Cardiac fibroblast (primary cell): Measurements from ENCODE around the gene CDH12.
"Not testable (repeated sequence)": the region's sequence is repeated elsewhere in the genome, so short reads cannot be mapped to it uniquely, and the experiment has no call there.

Experiments used
- DNase-seq, 2 donors: peaks; one replicate each; pipeline versions ENCODE4 v3.0.0 to v3.0.0-alpha.2; 2010; ENCODE audit warnings: low read depth in 2 of 2
- H3K4me3 ChIP-seq, 2 donors: replicated peaks in 1 of 2; 1 replicate in 1 of 2; 2 replicates in 1 of 2; pipeline ENCODE4 v1.5.1; 2011; ENCODE audit warnings: low read depth in 2 of 2, low read length in 2 of 2, mild to moderate bottlenecking in 2 of 2, moderate library complexity in 1 of 2
- TF ChIP-seq, protein P1 (sequence below): IDR thresholded peaks from one replicate; pipeline ENCODE4 v1.5.1; 2011; ENCODE audit warnings: low read depth, mild to moderate bottlenecking, low read length, inconsistent platforms

CDH12 gene

GRCh38 chr5:22779499-22779898 is 73.6 kb downstream of the CDH12 start:
- DNase-seq: no peak
- H3K4me3 ChIP-seq: no peak overlapping the region
- TF ChIP-seq, protein P1, sequence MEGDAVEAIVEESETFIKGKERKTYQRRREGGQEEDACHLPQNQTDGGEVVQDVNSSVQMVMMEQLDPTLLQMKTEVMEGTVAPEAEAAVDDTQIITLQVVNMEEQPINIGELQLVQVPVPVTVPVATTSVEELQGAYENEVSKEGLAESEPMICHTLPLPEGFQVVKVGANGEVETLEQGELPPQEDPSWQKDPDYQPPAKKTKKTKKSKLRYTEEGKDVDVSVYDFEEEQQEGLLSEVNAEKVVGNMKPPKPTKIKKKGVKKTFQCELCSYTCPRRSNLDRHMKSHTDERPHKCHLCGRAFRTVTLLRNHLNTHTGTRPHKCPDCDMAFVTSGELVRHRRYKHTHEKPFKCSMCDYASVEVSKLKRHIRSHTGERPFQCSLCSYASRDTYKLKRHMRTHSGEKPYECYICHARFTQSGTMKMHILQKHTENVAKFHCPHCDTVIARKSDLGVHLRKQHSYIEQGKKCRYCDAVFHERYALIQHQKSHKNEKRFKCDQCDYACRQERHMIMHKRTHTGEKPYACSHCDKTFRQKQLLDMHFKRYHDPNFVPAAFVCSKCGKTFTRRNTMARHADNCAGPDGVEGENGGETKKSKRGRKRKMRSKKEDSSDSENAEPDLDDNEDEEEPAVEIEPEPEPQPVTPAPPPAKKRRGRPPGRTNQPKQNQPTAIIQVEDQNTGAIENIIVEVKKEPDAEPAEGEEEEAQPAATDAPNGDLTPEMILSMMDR: no peak

DNA sequence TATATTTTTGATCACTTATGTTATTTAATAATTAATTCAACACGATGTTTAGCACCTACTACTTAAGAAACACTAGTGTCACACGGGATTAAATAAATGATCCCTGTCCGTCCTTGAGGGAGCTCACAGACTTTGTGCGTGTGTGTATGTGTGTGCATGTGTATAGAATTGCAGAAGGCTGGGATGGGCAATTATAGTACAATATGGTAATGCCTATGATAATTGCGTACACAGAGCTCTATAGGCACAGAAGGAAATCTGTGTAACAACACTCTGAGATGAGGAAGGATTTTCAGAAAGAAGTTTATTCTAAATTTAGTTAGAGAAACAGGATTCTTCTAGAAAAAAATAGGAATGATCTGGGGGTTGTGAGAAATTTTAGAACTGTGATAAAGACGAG is 76.9 kb downstream of the CDH12 start:
- DNase-seq: no peak
- TF ChIP-seq, protein P1: no peak
- no peak overlapping the region for H3K4me3 ChIP-seq

DNA sequence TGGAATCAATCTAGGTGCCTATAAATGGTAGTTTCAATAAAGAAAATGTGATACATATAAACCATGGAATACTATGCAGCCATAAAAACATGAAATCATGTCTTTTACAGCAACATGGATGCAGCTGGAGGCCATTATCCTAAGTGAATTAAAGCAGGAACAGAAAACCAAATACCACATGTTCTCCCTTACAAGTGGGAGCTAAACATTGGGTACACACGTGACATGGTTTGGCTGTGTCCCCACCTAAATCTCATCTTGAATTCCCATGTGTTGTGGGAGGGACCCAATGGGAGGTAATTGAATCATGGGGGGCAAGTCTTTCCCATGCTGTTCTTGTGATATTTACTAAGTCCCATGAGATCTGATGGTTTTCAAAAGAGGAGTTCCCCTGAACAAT is 78.9 kb downstream of the CDH12 start:
- DNase-seq, H3K4me3 ChIP-seq: not testable (repeated sequence)

DNA sequence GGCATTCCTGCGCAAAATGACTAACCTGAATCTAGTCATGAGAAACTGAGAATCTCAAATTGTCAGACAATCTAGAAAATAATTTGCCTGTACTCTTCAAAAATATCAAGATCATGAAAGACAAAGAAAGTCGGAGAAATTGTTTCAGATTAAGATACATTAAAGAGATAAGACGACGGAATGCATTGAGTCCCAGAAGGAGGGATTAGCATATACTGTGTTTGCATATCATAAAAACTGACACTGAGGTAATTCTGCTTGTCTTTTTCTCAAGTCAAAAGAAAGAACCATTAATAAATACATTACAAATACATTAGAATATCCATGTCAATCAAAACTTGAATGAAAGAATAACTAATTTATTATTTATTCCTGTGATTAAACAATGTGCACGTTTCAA is 88.4 kb downstream of the CDH12 start:
- H3K4me3 ChIP-seq: no peak overlapping the region
- no peak for DNase-seq
- TF ChIP-seq, protein P1: no peak

- no peak for DNase-seq
- H3K4me3 ChIP-seq: no peak overlapping the region
- TF ChIP-seq, protein P1: no peak
These were observed 95.4 kb downstream of the CDH12 start for GRCh38 chr5:22757776-22758175.

DNA sequence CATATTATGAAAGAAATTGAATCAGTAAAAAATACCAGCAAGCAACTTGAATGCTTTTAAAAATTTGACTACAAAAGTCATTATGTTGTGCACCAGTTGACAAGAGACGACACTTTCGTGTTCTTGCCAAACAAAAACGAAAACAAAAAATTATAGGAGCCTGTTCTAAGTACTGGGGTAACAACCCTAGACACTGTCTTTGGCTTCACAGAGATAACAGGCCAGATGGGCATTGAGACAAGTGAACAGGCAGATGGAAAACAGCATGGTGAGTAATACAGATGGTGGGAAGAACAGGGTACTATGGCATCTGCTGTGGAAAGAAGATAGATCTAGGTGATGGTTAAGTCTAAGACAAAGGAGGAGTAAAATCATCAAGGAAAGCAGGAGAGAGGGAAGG is 99.0 kb downstream of the CDH12 start:
- H3K4me3 ChIP-seq: no peak overlapping the region
- DNase-seq: no peak
- TF ChIP-seq, protein P1: no peak

- DNase-seq: no peak
- H3K4me3 ChIP-seq: no peak overlapping the region
- TF ChIP-seq, protein P1: no peak
These were observed 101.6 kb downstream of the CDH12 start for GRCh38 chr5:22751536-22751935.
